Nephron (organoid): ENCODE measurements around the gene C5orf15.
A peak's percentile ranks its signal among the peaks of the same experiment; 100 is the strongest.

Experiments used
- H3K27ac Mint-ChIP-seq, 3 experiments: 2 replicates each; pipeline ENCODE4 v1.8.0; 2020; ENCODE audit warnings: mixed read lengths in 3 of 3, mild to moderate bottlenecking in 2 of 3, moderate library complexity in 1 of 3
- H3K27me3 Mint-ChIP-seq: 2 replicates; pipeline ENCODE4 v1.8.0; 2021; ENCODE audit warnings: low read depth, mild to moderate bottlenecking, moderate library complexity, mixed read lengths
- H3K36me3 Mint-ChIP-seq: 2 replicates; pipeline ENCODE4 v1.8.0; 2020; ENCODE audit warnings: low read depth, mixed read lengths
- H3K4me1 Mint-ChIP-seq: 2 replicates; pipeline ENCODE4 v1.8.0; 2020; ENCODE audit warnings: mixed read lengths
- H3K4me3 Mint-ChIP-seq, 3 experiments: 2 replicates each; pipeline ENCODE4 v1.8.0; 2020; ENCODE audit warnings: mild to moderate bottlenecking in 3 of 3, mixed read lengths in 3 of 3, moderate library complexity in 2 of 3
- H3K9me3 Mint-ChIP-seq: 2 replicates; pipeline ENCODE4 v1.8.0; 2020; ENCODE audit warnings: mixed read lengths
- CTCF ChIP-seq, 3 experiments: fragments of 200-600 bp; sonication (generic); IDR thresholded peaks; one replicate each; pipeline ENCODE4 v1.5.0; 2021; ENCODE audit warnings: antibody characterized with exemption in 3 of 3; ENCODE audit not compliant: unreplicated experiment in 3 of 3

Gene C5orf15

GRCh38 chr5:133966090-133966489 is 2.3 kb downstream of the C5orf15 start:
- Mint-ChIP-seq H3K9me3 (no peaks in the 10 kb centered on the region), H3K27me3 (no peaks in the 10 kb centered on the region), H3K4me3 (peak overlapping the region; percentile 26 to 59 (median 30)), H3K4me1 (peaks cover 49% of the 10 kb centered on the region), H3K36me3 (peaks cover 17% of the 10 kb centered on the region), H3K27ac (no peak overlapping the region)
- TF ChIP-seq CTCF (IDR thresholded peaks at IDR 0.05; ENCODE audit: unreplicated experiment in 3 of 3) = no peak

GRCh38 chr5:133963493-133964128 is 4.8 kb downstream of the C5orf15 start:
- no peaks in the 10 kb centered on the region for H3K27me3 Mint-ChIP-seq

GRCh38 chr5:133962801-133963476 is 5.5 kb downstream of the C5orf15 start:
- Mint-ChIP-seq H3K27me3 (no peaks in the 10 kb centered on the region), H3K36me3 (peaks cover 28% of the 10 kb centered on the region), H3K4me1 (peaks cover 33% of the 10 kb centered on the region), H3K27ac (peak overlapping the region; percentile 5 to 63 (median 6)), H3K9me3 (no peaks in the 10 kb centered on the region), H3K4me3 (no peak overlapping the region)
- no peak for TF ChIP-seq CTCF (IDR thresholded peaks at IDR 0.05; ENCODE audit: unreplicated experiment in 3 of 3)

More at GRCh38 chr5:133963493-133964128, 4.8 kb downstream of the C5orf15 start:
- Mint-ChIP-seq H3K9me3 (no peaks in the 10 kb centered on the region), H3K4me1 (peaks cover 39% of the 10 kb centered on the region), H3K27ac (peak overlapping the region in 1 of 3 experiments; percentile 63), H3K4me3 (no peak overlapping the region), H3K36me3 (peaks cover 28% of the 10 kb centered on the region)
- no peak for TF ChIP-seq CTCF (IDR thresholded peaks at IDR 0.05; ENCODE audit: unreplicated experiment in 3 of 3)

GRCh38 chr5:133962131-133962530 is 6.3 kb downstream of the C5orf15 start:
- H3K27me3 Mint-ChIP-seq = no peaks in the 10 kb centered on the region
- peaks cover 25% of the 10 kb centered on the region for H3K4me1 Mint-ChIP-seq
- no peaks in the 10 kb centered on the region for H3K9me3 Mint-ChIP-seq
- no peak overlapping the region for H3K4me3 Mint-ChIP-seq
- H3K27ac Mint-ChIP-seq = peak overlapping the region; percentile 5 to 63 (median 6)
- H3K36me3 Mint-ChIP-seq = peaks cover 35% of the 10 kb centered on the region
- TF ChIP-seq CTCF (IDR thresholded peaks at IDR 0.05; ENCODE audit: unreplicated experiment in 3 of 3) = no peak

- H3K27ac Mint-ChIP-seq = no peak overlapping the region
- H3K9me3 Mint-ChIP-seq = no peaks in the 10 kb centered on the region
- no peaks in the 10 kb centered on the region for H3K27me3 Mint-ChIP-seq
- peaks cover 14% of the 10 kb centered on the region for H3K4me1 Mint-ChIP-seq
- H3K4me3 Mint-ChIP-seq = no peak overlapping the region
- no peak for TF ChIP-seq CTCF (IDR thresholded peaks at IDR 0.05; ENCODE audit: unreplicated experiment in 3 of 3)
- peaks cover 41% of the 10 kb centered on the region for H3K36me3 Mint-ChIP-seq
Measured at GRCh38 chr5:133959643-133960042, 8.8 kb downstream of the C5orf15 start.
